SU-DHL-6 (cell line): ENCODE data around the gene FFAR4.

Source experiments
- H2AFZ ChIP-seq: fragments of 200-600 bp; sonication (generic); 2 replicates; pipeline ENCODE4 v1.6.1; 2014; ENCODE audit warnings: low read depth, mild to moderate bottlenecking, moderate library complexity, mixed read lengths, antibody characterized with exemption, low read length; ENCODE audit not compliant: severe bottlenecking
- H3F3A ChIP-seq: fragments of 200-600 bp; shearing (Covaris generic); 2 replicates; pipeline ENCODE4 v1.6.0; 2016; ENCODE audit warnings: antibody characterized with exemption, mild to moderate bottlenecking; ENCODE audit not compliant: insufficient read depth
- H3K27ac ChIP-seq: fragments of 200-600 bp; sonication (generic); 2 replicates; pipeline ENCODE4 v1.5.1; 2016; ENCODE audit warnings: low read depth, mild to moderate bottlenecking, low read length, moderate library complexity, mixed read lengths
- H3K27me3 ChIP-seq: fragments of 200-600 bp; sonication (generic), shearing (Covaris generic); 2 replicates; pipeline ENCODE4 v1.6.0; 2014; ENCODE audit warnings: mild to moderate bottlenecking, low read length
- H3K36me3 ChIP-seq: fragments of 200-600 bp; sonication (generic); 2 replicates; pipeline ENCODE4 v1.6.1; 2014; ENCODE audit warnings: mild to moderate bottlenecking, low read length, mixed read lengths
- H3K4me2 ChIP-seq: fragments of 300-600, 200-600 bp; shearing (Covaris generic), sonication (generic); 2 replicates; pipeline ENCODE4 v1.6.0; 2014; ENCODE audit warnings: low read length, low read depth, mild to moderate bottlenecking; ENCODE audit not compliant: poor library complexity, severe bottlenecking
- H3K4me3 ChIP-seq: fragments of 200-600 bp; sonication (generic); 2 replicates; pipeline ENCODE4 v1.5.1; 2014; ENCODE audit warnings: antibody characterized with exemption, low read length, mild to moderate bottlenecking, mixed read lengths; ENCODE audit not compliant: insufficient read depth, poor library complexity, severe bottlenecking
- H3K79me2 ChIP-seq: fragments of 200-600 bp; sonication (generic); 2 replicates; pipeline ENCODE4 v1.6.1; 2014; ENCODE audit warnings: mild to moderate bottlenecking, low read length, moderate library complexity; ENCODE audit not compliant: insufficient read depth
- H3K9ac ChIP-seq: fragments of 200-600 bp; sonication (generic); 2 replicates; pipeline ENCODE4 v1.7.0; 2014; ENCODE audit warnings: mild to moderate bottlenecking, low read length
- H3K9me2 ChIP-seq: fragments of 200-600 bp; sonication (generic); replicated peaks from 2 replicates; pipeline ENCODE4 v1.6.1; 2014; ENCODE audit warnings: low read length; ENCODE audit not compliant: insufficient read depth
- H3K9me3 ChIP-seq: fragments of 200-600 bp; sonication (generic); 2 replicates; pipeline ENCODE4 v1.6.1; 2014; ENCODE audit warnings: low read length, mixed read lengths; ENCODE audit not compliant: insufficient read depth
- H4K20me1 ChIP-seq: fragments of 200-600 bp; sonication (generic); 2 replicates; pipeline ENCODE4 v1.6.1; 2014; ENCODE audit warnings: low read depth, mild to moderate bottlenecking, antibody characterized with exemption, low read length, moderate library complexity, mixed read lengths
- EZH2phosphoT487 ChIP-seq: fragments of 200-600 bp; sonication (generic), shearing (Covaris generic); conservative IDR thresholded peaks from 2 replicates; pipeline ENCODE4 v1.6.1; 2018; ENCODE audit warnings: mild to moderate bottlenecking, antibody characterized with exemption, low read length, moderate library complexity, mixed read lengths
- TF ChIP-seq, protein P1 (sequence below): fragments of 200-600 bp; sonication (generic); IDR thresholded peaks from one replicate; pipeline ENCODE4 v1.5.1; 2017; ENCODE audit warnings: antibody characterized with exemption, mild to moderate bottlenecking, low read length, moderate library complexity; ENCODE audit not compliant: insufficient read depth, poor library complexity, severe bottlenecking

The FFAR4 gene

DNA sequence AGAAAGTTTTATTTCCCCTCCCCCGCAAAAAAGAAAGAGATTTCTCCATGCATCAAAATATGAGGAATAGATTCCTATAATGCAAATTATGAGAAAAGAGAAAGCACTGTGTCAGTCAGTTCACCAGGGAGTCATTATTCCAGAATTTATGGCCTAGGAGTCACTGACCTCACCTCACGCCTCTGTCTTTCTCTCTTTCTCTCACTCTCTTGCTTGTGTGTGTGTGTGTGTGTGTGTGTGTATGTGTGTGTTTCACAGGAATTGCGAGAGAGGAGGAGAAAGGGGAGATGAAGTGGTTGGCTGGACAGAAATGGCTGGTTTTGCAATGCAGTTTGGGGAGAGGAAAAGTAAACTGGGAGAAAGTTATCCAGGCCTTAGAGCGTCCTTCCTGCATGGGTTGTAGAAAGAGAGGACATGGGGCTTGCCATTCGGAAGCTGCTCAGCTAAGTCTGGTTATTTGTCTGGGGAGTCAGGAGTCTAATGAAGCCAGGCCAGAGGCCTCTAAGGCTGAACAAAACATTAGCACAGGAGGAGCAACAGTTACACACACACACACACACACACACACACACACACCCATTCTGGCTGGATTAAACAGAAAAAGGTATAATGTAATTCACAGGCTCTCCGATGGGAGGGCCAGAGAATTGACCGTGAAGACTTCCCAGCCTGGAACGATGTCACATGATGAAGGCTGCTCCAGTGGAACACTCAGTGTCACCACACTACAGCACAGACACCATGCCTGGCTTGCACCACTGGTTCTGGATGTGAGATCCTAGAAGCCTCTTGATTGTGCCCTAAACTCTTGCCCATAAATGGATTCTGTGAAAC, 12.8 kb upstream of the FFAR4 start:
- TF ChIP-seq EZH2phosphoT487, result no peak
- TF ChIP-seq, protein P1, sequence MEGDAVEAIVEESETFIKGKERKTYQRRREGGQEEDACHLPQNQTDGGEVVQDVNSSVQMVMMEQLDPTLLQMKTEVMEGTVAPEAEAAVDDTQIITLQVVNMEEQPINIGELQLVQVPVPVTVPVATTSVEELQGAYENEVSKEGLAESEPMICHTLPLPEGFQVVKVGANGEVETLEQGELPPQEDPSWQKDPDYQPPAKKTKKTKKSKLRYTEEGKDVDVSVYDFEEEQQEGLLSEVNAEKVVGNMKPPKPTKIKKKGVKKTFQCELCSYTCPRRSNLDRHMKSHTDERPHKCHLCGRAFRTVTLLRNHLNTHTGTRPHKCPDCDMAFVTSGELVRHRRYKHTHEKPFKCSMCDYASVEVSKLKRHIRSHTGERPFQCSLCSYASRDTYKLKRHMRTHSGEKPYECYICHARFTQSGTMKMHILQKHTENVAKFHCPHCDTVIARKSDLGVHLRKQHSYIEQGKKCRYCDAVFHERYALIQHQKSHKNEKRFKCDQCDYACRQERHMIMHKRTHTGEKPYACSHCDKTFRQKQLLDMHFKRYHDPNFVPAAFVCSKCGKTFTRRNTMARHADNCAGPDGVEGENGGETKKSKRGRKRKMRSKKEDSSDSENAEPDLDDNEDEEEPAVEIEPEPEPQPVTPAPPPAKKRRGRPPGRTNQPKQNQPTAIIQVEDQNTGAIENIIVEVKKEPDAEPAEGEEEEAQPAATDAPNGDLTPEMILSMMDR, result no peak
- Histone ChIP-seq H3K9ac (no peak overlapping the region), H3K9me3 (no peaks in the 10 kb centered on the region), H3K27ac (no peak overlapping the region), H2AFZ (no peak overlapping the region), H3F3A (no peaks in the 10 kb centered on the region), H3K36me3 (no peaks in the 10 kb centered on the region), H3K4me3 (no peak overlapping the region), H4K20me1 (no peaks in the 10 kb centered on the region), H3K79me2 (no peaks in the 10 kb centered on the region), H3K4me2 (no peak overlapping the region), H3K27me3 (no peaks in the 10 kb centered on the region), H3K9me2 (no peaks in the 10 kb centered on the region)

DNA sequence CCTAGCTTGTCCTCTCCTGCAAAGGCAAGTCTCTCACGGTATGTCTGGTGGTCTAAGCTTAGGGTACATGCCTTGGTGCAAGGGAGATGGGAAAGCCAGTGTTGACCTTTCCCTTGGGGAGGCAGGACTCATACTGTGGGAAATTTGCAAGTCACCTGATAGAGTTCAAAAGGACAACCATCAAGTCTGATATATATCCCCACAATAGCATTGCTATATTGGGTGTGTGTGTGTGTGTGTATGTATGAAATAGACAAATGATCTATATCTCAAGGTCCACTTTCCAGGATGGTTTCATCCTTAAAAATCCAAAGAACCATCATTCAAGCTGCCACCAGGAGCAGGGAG, 12.2 kb upstream of the FFAR4 start:
- Histone ChIP-seq H3K9me2 (no peaks in the 10 kb centered on the region), H3K79me2 (no peaks in the 10 kb centered on the region), H3K9me3 (no peaks in the 10 kb centered on the region), H3K9ac (no peak overlapping the region), H3K4me2 (no peak overlapping the region), H3F3A (no peaks in the 10 kb centered on the region), H2AFZ (no peak overlapping the region), H4K20me1 (no peaks in the 10 kb centered on the region), H3K36me3 (no peaks in the 10 kb centered on the region), H3K4me3 (no peak overlapping the region), H3K27me3 (no peaks in the 10 kb centered on the region), H3K27ac (no peak overlapping the region)
- TF ChIP-seq, protein P1, result no peak
- TF ChIP-seq EZH2phosphoT487, result no peak

DNA sequence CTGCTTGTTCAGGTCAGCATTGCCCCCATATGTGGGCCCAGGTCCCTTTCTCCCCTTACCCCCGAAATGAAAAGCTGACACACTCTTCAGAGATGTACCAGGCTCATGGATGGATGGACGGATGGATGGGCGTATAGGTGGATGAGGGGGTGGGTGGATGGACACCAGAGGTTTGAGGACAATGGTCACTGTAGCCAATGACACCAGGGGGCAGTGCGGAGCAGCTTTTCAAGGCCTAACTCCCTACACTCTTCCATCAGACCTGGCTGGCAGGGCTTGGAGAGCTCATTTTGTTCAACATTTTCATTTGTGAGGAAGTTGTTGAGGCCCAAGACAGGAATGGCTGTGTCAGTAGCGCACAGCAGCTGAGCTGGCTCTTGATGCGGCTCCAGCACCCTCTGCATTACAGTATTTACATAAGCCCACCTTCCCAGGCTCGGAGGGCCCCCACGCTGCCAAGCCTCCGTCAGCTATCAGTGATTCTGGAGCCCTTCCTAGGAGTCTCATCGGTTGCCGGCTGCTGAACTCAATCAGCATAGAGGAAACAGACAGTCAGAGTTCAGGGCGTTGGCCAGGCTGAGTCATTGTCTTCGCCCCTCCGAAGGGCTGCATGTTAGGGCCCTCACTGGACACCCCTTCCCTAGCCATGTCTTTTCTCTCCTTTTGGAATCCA, 11.6 kb upstream of the FFAR4 start:
- Histone ChIP-seq H3K27me3 (no peaks in the 10 kb centered on the region), H3K4me2 (no peak overlapping the region), H3K79me2 (no peaks in the 10 kb centered on the region), H2AFZ (no peak overlapping the region), H3K4me3 (no peak overlapping the region), H3F3A (no peaks in the 10 kb centered on the region), H3K36me3 (no peaks in the 10 kb centered on the region), H3K27ac (no peak overlapping the region), H3K9me2 (no peaks in the 10 kb centered on the region), H3K9me3 (no peaks in the 10 kb centered on the region), H4K20me1 (no peaks in the 10 kb centered on the region), H3K9ac (no peak overlapping the region)
- TF ChIP-seq, protein P1, result peak; percentile 74
- TF ChIP-seq EZH2phosphoT487, result no peak
